ENCODE results near the gene PRKN.
"Not testable (repeated sequence)": the region's sequence is repeated elsewhere in the genome, so short reads cannot be mapped to it uniquely, and the experiment has no call there.

The PRKN gene

DNA sequence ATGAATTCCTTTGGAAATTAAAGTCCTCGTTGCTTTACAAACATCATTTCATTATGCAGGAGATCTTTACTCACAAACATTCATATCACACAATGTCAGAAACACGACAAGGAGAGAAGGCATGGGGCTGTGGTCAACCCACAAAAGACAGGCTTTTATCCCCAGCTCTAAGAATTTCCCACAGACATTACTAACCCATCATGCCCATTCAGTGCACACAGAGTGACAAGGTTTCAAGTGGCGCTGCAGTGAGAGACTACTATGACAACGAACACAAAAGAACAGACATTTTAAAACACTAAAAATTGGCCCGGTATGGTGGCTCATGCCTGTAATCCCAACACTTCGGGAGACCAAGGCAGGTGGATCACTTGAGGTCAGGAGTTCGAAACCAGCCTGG lies 873.9 kb downstream of the PRKN start:
- H3K27ac ChIP-seq = no peak overlapping the region
- TF ChIP-seq ZFX (IDR thresholded peaks at IDR 0.05; ENCODE audit: borderline replicate concordance) = no peak
- TF ChIP-seq, protein P1, sequence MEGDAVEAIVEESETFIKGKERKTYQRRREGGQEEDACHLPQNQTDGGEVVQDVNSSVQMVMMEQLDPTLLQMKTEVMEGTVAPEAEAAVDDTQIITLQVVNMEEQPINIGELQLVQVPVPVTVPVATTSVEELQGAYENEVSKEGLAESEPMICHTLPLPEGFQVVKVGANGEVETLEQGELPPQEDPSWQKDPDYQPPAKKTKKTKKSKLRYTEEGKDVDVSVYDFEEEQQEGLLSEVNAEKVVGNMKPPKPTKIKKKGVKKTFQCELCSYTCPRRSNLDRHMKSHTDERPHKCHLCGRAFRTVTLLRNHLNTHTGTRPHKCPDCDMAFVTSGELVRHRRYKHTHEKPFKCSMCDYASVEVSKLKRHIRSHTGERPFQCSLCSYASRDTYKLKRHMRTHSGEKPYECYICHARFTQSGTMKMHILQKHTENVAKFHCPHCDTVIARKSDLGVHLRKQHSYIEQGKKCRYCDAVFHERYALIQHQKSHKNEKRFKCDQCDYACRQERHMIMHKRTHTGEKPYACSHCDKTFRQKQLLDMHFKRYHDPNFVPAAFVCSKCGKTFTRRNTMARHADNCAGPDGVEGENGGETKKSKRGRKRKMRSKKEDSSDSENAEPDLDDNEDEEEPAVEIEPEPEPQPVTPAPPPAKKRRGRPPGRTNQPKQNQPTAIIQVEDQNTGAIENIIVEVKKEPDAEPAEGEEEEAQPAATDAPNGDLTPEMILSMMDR (IDR thresholded peaks at IDR 0.05) = no peak

DNA sequence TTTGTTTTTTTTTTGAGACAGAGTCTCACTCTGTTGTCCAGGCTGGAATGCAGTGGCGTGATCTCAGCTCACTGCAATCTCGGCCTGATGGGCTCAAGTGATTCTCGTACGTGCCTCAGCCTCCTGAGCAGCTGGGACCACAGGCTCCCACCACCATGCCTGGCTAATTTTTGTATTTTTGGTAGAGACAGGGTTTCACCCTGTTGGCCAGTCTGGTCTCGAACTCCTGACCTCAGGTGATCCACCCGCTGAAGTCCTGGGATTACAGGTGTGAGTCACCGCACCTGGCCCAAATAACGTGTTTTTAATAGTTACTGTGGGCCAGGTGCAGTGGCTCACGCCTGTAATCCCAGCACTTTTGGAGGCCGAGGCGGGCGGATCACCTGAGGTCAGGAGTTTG lies 876.1 kb downstream of the PRKN start:
- not testable (repeated sequence) for H3K27ac ChIP-seq

DNA sequence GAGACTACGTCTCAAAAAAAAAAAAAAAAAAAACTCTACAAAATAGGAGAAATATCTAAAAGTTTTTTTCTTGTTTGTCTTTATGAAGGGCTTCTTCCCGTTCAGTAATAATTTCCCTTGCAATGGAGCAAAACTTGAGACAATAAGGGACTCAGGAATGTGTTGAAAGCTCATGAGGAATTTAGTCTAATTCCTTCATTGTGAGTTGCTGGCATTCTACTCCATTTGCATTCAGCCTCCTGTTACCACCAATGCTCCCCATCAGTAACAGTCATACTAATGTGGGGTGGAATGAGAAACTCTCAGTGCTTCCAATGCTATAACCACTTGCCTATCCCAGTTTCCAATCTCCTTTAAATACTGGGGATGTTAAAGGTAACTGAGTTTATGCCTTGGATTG lies 877.0 kb downstream of the PRKN start:
- no peak overlapping the region for H3K27ac ChIP-seq
- TF ChIP-seq, protein P1 (IDR thresholded peaks at IDR 0.05) = no peak
- no peak for TF ChIP-seq ZFX (IDR thresholded peaks at IDR 0.05; ENCODE audit: borderline replicate concordance)

DNA sequence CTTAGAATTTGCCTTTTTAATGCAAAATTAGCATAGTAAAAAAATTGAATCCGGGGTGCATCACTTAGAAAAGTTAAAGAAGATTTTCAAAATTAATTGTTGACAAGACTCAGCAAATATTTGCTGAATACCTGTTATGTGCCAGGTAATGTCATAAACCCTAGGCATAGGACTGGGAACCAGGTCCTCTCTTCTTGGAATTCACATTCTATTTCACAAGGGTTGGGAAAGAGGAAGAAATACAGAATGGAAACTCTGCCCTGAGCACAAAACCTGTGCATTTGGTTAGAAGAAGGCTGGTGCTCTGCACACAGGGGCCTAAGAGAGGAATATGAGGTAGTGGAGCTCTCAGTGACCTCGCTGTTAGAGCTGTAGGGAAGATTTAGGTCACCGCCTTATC lies 879.9 kb downstream of the PRKN start:
- H3K27ac ChIP-seq = peak overlapping the region; percentile 55
- no peak for TF ChIP-seq ZFX (IDR thresholded peaks at IDR 0.05; ENCODE audit: borderline replicate concordance)
- TF ChIP-seq, protein P1 (IDR thresholded peaks at IDR 0.05) = no peak

DNA sequence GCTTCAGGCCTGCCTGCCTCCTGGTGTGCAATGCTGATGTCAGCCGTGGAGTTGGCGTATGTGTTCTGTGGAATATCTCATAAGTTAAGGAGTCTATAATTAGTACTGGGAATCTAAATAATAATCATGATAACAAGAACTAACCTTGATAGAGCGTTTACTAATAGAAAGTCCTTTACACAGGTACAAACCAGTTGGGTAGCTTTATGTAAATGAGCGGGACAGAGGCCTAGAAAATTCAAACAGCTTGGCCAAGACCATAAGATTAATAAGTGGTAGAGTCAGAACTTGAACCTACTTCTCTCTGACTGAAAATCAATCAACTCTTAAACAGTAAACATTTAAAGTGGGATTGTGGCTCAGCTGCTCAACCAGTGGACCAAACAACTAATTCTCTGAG lies 882.8 kb downstream of the PRKN start:
- TF ChIP-seq, protein P1 (IDR thresholded peaks at IDR 0.05) = no peak
- no peak for TF ChIP-seq ZFX (IDR thresholded peaks at IDR 0.05; ENCODE audit: borderline replicate concordance)
- no peak overlapping the region; the same call in 1 of the 2 replicates for H3K27ac ChIP-seq

DNA sequence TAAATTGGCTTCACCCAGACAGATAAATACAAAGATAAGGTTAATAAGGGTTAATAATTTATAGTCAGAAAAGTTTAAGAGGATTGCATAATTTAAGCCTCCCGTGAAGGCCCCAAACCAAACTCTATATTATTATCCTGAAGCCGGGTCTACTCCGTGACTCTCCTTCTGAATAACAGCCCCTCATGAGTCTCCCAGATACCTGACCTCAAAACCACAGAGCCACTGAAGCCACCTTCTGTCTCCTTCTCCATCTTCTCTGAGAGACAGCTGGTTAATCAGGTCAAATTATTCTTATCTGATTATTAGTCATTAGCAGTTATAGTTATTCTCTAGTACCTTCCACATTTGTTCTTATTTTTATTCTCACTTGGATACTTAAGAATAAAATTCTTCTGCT lies 884.5 kb downstream of the PRKN start:
- TF ChIP-seq ZFX (IDR thresholded peaks at IDR 0.05; ENCODE audit: borderline replicate concordance) = no peak
- TF ChIP-seq, protein P1 (IDR thresholded peaks at IDR 0.05) = no peak
- peak overlapping the region; percentile 71 for H3K27ac ChIP-seq

DNA sequence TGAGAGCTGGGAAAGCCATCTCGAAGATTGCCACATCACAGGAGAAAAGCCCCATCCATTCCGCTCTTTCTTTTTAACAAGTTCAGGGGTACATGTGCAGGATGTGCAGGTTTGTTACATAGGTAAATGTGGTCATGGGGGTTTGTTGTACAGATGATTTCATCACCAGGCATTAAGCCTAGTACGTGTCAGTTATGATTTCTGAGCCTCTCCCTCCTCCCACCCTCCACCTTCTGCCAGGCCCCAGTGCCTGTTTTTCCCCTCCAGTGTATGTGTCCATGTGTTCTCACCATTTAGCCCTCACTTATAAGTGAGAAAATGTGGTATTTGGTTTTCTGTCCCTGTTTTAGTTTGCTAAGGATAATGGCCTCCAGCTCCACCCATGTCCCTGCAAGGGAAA lies 887.2 kb downstream of the PRKN start:
- H3K27ac ChIP-seq = peak overlapping the region; percentile 88
- TF ChIP-seq, protein P1 (IDR thresholded peaks at IDR 0.05) = no peak
- no peak for TF ChIP-seq ZFX (IDR thresholded peaks at IDR 0.05; ENCODE audit: borderline replicate concordance)

DNA sequence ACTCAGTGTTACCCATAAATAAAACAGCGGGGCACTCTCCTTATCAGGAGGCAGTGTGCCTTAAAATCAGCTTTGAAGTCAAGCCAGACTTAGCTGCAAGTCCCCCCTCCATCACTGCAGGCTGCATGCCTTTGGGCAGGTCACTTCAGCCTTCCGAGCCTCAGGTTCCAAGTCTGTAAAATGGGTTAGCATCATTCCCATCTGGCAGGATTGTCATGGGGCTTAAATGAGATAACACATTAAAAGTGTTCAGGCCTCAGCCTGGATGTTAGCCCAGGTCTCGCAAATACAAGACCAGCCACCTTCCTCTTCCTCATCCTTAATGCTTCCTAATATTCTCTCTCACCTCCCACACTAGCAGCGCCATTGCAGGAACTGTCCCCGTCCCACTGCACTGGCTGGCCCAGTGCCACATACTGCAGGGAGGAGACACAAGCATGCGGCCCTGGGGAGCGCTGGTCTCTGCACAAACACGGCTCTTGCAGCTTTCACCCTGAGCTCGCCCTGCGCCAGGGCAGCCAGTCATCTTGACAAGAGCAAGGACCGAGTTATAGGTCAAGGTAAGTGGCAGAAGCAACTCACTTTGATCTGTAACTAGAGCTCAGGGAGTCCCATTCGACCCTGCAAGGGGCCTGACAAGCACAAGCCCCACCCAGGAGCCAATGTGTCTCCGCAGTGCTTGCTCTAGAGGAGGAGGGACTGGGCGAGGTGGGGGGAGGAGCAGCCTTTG lies 889.1 kb downstream of the PRKN start:
- no peak for TF ChIP-seq ZFX (IDR thresholded peaks at IDR 0.05; ENCODE audit: borderline replicate concordance)
- TF ChIP-seq, protein P1 (IDR thresholded peaks at IDR 0.05) = no peak
- peak overlapping the region; percentile 88 for H3K27ac ChIP-seq

Measured in 22Rv1 (cell line).